Fibroblast of mammary gland (primary cell): ENCODE data around the gene GRK3.
"Not testable (repeated sequence)": the region's sequence is repeated elsewhere in the genome, so short reads cannot be mapped to it uniquely, and the experiment has no call there.

ENCODE experiments used
- DNase-seq: peaks from one replicate; pipeline ENCODE4 v3.0.0-alpha.2; 2010; ENCODE audit warnings: low read depth
- H3K4me3 ChIP-seq: 2 replicates; pipeline ENCODE4 v1.5.1; 2011; ENCODE audit warnings: low read depth, mild to moderate bottlenecking, low read length, moderate library complexity; ENCODE audit not compliant: control insufficient read depth
- TF ChIP-seq, protein P1 (sequence below): conservative IDR thresholded peaks from 2 replicates; pipeline ENCODE4 v1.5.1; 2011; ENCODE audit warnings: low read depth, low read length, inconsistent platforms; ENCODE audit not compliant: control insufficient read depth, insufficient read depth

Gene GRK3

DNA sequence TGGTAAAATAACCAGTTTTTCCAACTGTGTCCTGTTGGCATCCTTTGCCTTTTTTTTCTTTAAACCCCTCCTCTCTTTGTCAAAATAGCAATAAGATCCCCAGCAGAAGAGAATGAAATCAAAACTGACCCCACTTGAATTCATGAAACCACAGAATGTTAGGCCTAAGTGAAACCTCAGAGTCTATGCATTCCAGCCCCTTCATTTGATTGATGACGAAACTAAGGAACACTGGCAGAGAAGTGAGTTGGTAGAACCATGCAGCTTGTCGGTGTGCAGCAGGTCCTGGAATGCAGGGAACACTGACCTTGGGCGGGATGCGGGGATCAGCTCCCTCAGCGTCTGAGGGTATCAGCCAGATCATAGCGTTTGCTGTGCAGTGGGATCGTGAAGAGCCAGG lies 57.5 kb downstream of the GRK3 start:
- no peak overlapping the region for H3K4me3 ChIP-seq
- TF ChIP-seq, protein P1, sequence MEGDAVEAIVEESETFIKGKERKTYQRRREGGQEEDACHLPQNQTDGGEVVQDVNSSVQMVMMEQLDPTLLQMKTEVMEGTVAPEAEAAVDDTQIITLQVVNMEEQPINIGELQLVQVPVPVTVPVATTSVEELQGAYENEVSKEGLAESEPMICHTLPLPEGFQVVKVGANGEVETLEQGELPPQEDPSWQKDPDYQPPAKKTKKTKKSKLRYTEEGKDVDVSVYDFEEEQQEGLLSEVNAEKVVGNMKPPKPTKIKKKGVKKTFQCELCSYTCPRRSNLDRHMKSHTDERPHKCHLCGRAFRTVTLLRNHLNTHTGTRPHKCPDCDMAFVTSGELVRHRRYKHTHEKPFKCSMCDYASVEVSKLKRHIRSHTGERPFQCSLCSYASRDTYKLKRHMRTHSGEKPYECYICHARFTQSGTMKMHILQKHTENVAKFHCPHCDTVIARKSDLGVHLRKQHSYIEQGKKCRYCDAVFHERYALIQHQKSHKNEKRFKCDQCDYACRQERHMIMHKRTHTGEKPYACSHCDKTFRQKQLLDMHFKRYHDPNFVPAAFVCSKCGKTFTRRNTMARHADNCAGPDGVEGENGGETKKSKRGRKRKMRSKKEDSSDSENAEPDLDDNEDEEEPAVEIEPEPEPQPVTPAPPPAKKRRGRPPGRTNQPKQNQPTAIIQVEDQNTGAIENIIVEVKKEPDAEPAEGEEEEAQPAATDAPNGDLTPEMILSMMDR: no peak
- DNase-seq: no peak

GRCh38 chr22:25623310-25623734 lies 58.8 kb downstream of the GRK3 start:
- no peak for DNase-seq

GRCh38 chr22:25623851-25624250 lies 59.4 kb downstream of the GRK3 start:
- DNase-seq: no peak
- TF ChIP-seq, protein P1: no peak
- H3K4me3 ChIP-seq: no peak overlapping the region

More at GRCh38 chr22:25623310-25623734, 58.8 kb downstream of the GRK3 start:
- H3K4me3 ChIP-seq: no peak overlapping the region
- TF ChIP-seq, protein P1: no peak

DNA sequence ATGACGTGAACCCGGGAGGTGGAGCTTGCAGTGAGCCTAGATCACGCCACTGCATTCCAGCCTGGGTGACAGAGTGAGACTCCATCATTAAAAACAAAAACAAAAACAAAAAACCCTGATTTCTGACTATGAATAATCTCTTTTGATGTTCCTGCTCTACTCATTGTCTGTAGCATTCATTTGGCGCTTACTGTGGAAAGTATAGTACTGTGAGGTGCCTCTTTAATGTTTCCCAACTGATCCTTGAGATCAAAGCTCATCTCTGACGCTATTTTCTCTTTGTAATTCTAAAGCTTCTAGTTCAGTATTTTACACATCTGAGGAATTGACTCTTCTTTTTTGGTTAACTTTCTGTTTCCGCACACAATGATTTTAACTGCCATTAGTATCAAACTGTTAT lies 60.0 kb downstream of the GRK3 start:
- TF ChIP-seq, protein P1: no peak
- H3K4me3 ChIP-seq: no peak overlapping the region
- DNase-seq: no peak

DNA sequence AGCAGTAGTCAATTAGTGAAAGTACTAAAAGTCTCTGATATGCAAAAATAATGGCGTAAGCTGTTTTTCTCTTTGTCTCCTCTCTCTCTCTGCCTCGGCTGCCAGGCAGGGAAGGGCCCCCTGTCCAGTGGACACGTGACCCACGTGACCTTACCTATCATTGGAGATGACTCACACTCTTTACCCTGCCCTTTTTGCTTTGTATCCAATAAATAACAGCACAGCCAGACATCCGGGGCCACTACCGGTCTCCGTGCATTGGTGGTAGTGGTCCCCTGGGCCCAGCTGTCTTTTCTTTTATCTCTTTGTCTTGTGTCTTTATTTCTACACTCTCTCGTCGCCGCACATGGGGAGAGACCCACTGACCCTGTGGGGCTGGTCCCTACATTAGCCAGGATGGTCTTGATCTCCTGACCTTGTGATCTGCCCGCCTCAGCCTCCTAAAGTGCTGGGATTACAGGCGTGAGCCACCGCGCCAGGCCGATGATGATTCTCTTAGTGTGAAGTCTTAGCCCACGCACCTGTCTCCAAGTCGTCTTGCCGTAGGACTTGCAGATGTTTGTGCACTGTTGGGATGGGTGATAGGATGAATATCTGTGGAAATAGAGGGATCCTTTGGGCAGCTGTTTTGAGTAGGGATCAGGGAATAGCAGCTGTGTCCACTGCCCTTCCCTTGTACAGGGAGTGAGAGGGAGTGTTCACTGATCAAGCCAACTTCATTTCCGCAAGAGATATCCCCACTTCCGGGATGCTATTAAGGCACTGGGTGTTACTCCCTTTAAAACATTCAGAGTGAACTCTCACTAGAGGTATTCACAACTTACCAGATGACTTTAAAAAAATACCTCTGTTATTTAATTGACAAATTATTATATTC lies 61.5 kb downstream of the GRK3 start:
- DNase-seq, H3K4me3 ChIP-seq: not testable (repeated sequence)

DNA sequence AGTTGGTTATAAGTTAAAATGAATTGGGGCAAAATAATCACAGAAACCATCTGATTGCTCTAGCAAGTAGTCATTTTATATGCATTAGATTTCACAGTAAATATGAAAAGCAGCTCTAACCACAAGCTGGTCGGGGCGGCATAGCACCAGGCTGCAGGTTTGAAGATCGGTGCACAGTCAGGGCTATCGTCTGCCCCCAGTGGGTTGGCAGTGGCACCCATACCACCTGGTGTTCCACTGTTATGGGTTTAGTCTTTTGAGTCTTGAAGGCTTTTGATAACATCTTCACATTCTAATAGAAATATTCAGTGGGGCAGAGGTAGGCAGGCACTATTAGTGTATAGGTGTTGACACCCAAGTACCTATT lies 62.1 kb downstream of the GRK3 start:
- DNase-seq: no peak
- no peak overlapping the region for H3K4me3 ChIP-seq
- TF ChIP-seq, protein P1: no peak

DNA sequence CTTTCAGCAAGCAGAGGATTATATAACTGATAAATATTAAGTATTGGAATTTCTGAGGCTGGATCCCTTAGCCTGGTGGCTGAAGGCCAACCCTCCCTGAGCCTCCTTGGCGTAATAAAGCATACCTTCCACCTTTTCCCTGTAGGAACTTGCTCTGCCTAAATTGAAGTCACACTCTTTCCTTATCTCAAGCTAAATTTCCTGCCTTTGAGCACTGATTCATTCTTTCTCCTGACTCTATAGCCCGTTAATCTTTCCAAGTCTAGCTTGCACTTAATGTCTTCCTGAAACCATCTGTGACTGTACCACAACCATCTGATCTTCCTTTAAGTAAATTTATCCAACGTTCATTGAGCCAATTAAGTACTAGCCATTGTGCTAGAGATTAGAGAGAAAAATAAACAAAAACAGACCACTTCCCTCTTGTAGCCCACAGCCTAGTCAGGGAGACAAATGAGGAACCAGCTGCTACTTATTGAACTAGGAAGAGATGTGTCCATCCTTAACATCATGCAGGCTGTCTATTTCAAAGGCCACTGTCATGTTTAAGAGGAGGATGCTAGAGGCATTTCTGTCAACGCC lies 62.9 kb downstream of the GRK3 start:
- no peak for DNase-seq
- TF ChIP-seq, protein P1: no peak
- H3K4me3 ChIP-seq: no peak overlapping the region
